Mesendoderm (in vitro differentiated cells): ENCODE measurements around the gene KDM4B.
"Not testable (repeated sequence)": the region's sequence is repeated elsewhere in the genome, so short reads cannot be mapped to it uniquely, and the experiment has no call there.

Experiments used
- DNase-seq: peaks from one replicate; pipeline ENCODE4 v3.0.0; 2013
- H2AK5ac ChIP-seq: 2 replicates; pipeline ENCODE4 v1.6.1; 2013; ENCODE audit warnings: low read length, inconsistent platforms
- H2BK120ac ChIP-seq: 2 replicates; pipeline ENCODE4 v1.6.1; 2013; ENCODE audit warnings: low read depth, mild to moderate bottlenecking, low read length, moderate library complexity, mixed read lengths
- H2BK15ac ChIP-seq: replicated peaks from 2 replicates; pipeline ENCODE4 v1.6.1; 2013; ENCODE audit warnings: low read depth, mild to moderate bottlenecking, moderate library complexity
- H2BK5ac ChIP-seq: 2 replicates; pipeline ENCODE4 v1.6.1; 2013; ENCODE audit warnings: low read length, inconsistent platforms
- H3K18ac ChIP-seq: 2 replicates; pipeline ENCODE4 v1.6.1; 2013; ENCODE audit warnings: mild to moderate bottlenecking, low read length, mixed read lengths
- H3K23ac ChIP-seq: one replicate; pipeline ENCODE4 v1.6.1; 2013; ENCODE audit warnings: low read length
- H3K27ac ChIP-seq: 2 replicates; pipeline ENCODE4 v1.5.1; 2013; ENCODE audit warnings: low read depth, mild to moderate bottlenecking, inconsistent platforms, low read length, moderate library complexity
- H3K27me3 ChIP-seq: 2 replicates; pipeline ENCODE4 v1.6.1; 2013; ENCODE audit warnings: low read length, control low read depth, mild to moderate bottlenecking, inconsistent platforms; ENCODE audit not compliant: insufficient read depth, poor library complexity
- H3K36me3 ChIP-seq: 2 replicates; pipeline ENCODE4 v1.6.1; 2013; ENCODE audit warnings: low read length, inconsistent platforms; ENCODE audit not compliant: control insufficient read depth, insufficient read depth
- H3K4ac ChIP-seq: one replicate; pipeline ENCODE4 v1.6.1; 2013; ENCODE audit warnings: low read depth, mild to moderate bottlenecking, low read length, moderate library complexity
- H3K4me1 ChIP-seq: 2 replicates; pipeline ENCODE4 v1.6.1; 2013; ENCODE audit warnings: low read depth, low read length, inconsistent platforms; ENCODE audit not compliant: control insufficient read depth
- H3K4me2 ChIP-seq: 2 replicates; pipeline ENCODE4 v1.6.1; 2013; ENCODE audit warnings: low read length
- H3K4me3 ChIP-seq: 2 replicates; pipeline ENCODE4 v1.5.1; 2013; ENCODE audit warnings: mild to moderate bottlenecking, low read length
- H3K56ac ChIP-seq: one replicate; pipeline ENCODE4 v1.6.1; 2013; ENCODE audit warnings: low read length
- H3K79me1 ChIP-seq: 2 replicates; pipeline ENCODE4 v1.6.1; 2013; ENCODE audit warnings: low read length, inconsistent platforms
- H3K79me2 ChIP-seq: 2 replicates; pipeline ENCODE4 v1.6.1; 2013; ENCODE audit warnings: mild to moderate bottlenecking, low read length; ENCODE audit not compliant: control insufficient read depth, insufficient read depth
- H3K9ac ChIP-seq: 2 replicates; pipeline ENCODE4 v1.6.1; 2013; ENCODE audit warnings: low read length, inconsistent platforms
- H4K5ac ChIP-seq: one replicate; pipeline ENCODE4 v1.6.1; 2013; ENCODE audit warnings: low read length
- H4K8ac ChIP-seq: one replicate; pipeline ENCODE4 v1.6.1; 2013; ENCODE audit warnings: low read depth, mild to moderate bottlenecking, control low read depth, low read length, moderate library complexity
- WGBS: extraction: QIAGEN DNeasy Blood & Tissue Kit; methylation state at CpG from one replicate; pipeline ENCODE4 v1.1.7; 2013; ENCODE audit warnings: low lambda C conversion rate, missing lambda C conversion rate; ENCODE audit not compliant: insufficient coverage; ENCODE audit errors: extremely low coverage; 5-methylcytosine and 5-hydroxymethylcytosine counted together

Gene KDM4B

GRCh38 chr19:5154799-5155426, 186.0 kb downstream of the KDM4B start:
- H3K79me2 ChIP-seq: no peaks in the 10 kb centered on the region
- H3K18ac ChIP-seq: no peak overlapping the region
- H2BK120ac ChIP-seq: no peak overlapping the region
- H3K4ac ChIP-seq: no peak overlapping the region
- no peaks in the 10 kb centered on the region for H3K36me3 ChIP-seq
- no peak overlapping the region for H3K23ac ChIP-seq
- no CpG with 5 or more reads among the region's 26 CpGs for WGBS
- H2BK5ac ChIP-seq: no peak overlapping the region
- H3K9ac ChIP-seq: no peak overlapping the region
- H2AK5ac ChIP-seq: no peak overlapping the region
- no peak overlapping the region for H3K27ac ChIP-seq
- no peak overlapping the region for H4K8ac ChIP-seq
- H3K56ac ChIP-seq: no peak overlapping the region
- H3K27me3 ChIP-seq: no peaks in the 10 kb centered on the region
- no peak overlapping the region for H3K4me2 ChIP-seq
- DNase-seq: no peak
- H4K5ac ChIP-seq: no peak overlapping the region
- no peak overlapping the region for H2BK15ac ChIP-seq
- no peaks in the 10 kb centered on the region for H3K4me1 ChIP-seq
- no peaks in the 10 kb centered on the region for H3K79me1 ChIP-seq
- no peak overlapping the region for H3K4me3 ChIP-seq

GRCh38 chr19:5155586-5156210, 186.8 kb downstream of the KDM4B start:
- H3K56ac ChIP-seq: no peak overlapping the region
- H3K79me2 ChIP-seq: no peaks in the 10 kb centered on the region
- no peak overlapping the region for H3K23ac ChIP-seq
- no peak overlapping the region for H2BK15ac ChIP-seq
- H3K9ac ChIP-seq: no peak overlapping the region
- H3K4me3 ChIP-seq: no peak overlapping the region
- no peak overlapping the region for H4K8ac ChIP-seq
- H3K4me2 ChIP-seq: no peak overlapping the region
- DNase-seq: no peak
- no CpG with 5 or more reads among the region's 10 CpGs for WGBS
- no peaks in the 10 kb centered on the region for H3K36me3 ChIP-seq
- H3K4ac ChIP-seq: no peak overlapping the region
- no peak overlapping the region for H3K27ac ChIP-seq
- H3K18ac ChIP-seq: no peak overlapping the region
- H3K79me1 ChIP-seq: no peaks in the 10 kb centered on the region
- H4K5ac ChIP-seq: no peak overlapping the region
- H3K27me3 ChIP-seq: no peaks in the 10 kb centered on the region
- no peak overlapping the region for H2BK120ac ChIP-seq
- no peak overlapping the region for H2BK5ac ChIP-seq
- no peaks in the 10 kb centered on the region for H3K4me1 ChIP-seq
- no peak overlapping the region for H2AK5ac ChIP-seq

GRCh38 chr19:5156231-5156986, 187.5 kb downstream of the KDM4B start:
- Histone ChIP-seq H3K56ac (no peak overlapping the region), H3K4me3 (no peak overlapping the region), H3K9ac (no peak overlapping the region), H3K23ac (no peak overlapping the region), H3K4me2 (no peak overlapping the region), H3K27me3 (no peaks in the 10 kb centered on the region), H3K18ac (no peak overlapping the region), H3K4me1 (no peaks in the 10 kb centered on the region), H4K5ac (no peak overlapping the region), H2AK5ac (no peak overlapping the region), H2BK120ac (no peak overlapping the region), H2BK5ac (no peak overlapping the region), H3K4ac (no peak overlapping the region), H2BK15ac (no peak overlapping the region), H3K27ac (no peak overlapping the region), H3K79me2 (no peaks in the 10 kb centered on the region), H3K79me1 (no peaks in the 10 kb centered on the region), H3K36me3 (no peaks in the 10 kb centered on the region), H4K8ac (no peak overlapping the region)
- DNase-seq: peak; percentile 7
- WGBS: no CpG with 5 or more reads among the region's 23 CpGs

- Histone ChIP-seq H3K4me1 (no peaks in the 10 kb centered on the region), H2BK120ac (no peak overlapping the region), H3K36me3 (no peaks in the 10 kb centered on the region), H4K5ac (no peak overlapping the region), H3K18ac (no peak overlapping the region), H3K79me2 (no peaks in the 10 kb centered on the region), H3K9ac (no peak overlapping the region), H4K8ac (no peak overlapping the region), H2AK5ac (no peak overlapping the region), H3K56ac (no peak overlapping the region), H2BK15ac (no peak overlapping the region), H3K27ac (no peak overlapping the region), H2BK5ac (no peak overlapping the region), H3K4ac (no peak overlapping the region), H3K79me1 (no peaks in the 10 kb centered on the region), H3K4me3 (no peak overlapping the region), H3K23ac (no peak overlapping the region), H3K27me3 (no peaks in the 10 kb centered on the region), H3K4me2 (no peak overlapping the region)
- DNase-seq: no peak
- WGBS: no CpG with 5 or more reads among the region's 4 CpGs
Measured at GRCh38 chr19:5157186-5157585, 188.3 kb downstream of the KDM4B start.

- H3K4me1 ChIP-seq, H3K27me3 ChIP-seq, H3K79me1 ChIP-seq, H3K27ac ChIP-seq, H3K18ac ChIP-seq, H3K4me2 ChIP-seq, H3K4ac ChIP-seq, H2BK120ac ChIP-seq, H3K79me2 ChIP-seq, H3K56ac ChIP-seq, H2BK15ac ChIP-seq, H4K5ac ChIP-seq, H2AK5ac ChIP-seq, DNase-seq, H3K36me3 ChIP-seq, H2BK5ac ChIP-seq, H3K23ac ChIP-seq, H4K8ac ChIP-seq, H3K4me3 ChIP-seq, H3K9ac ChIP-seq: not testable (repeated sequence)
- WGBS: no CpG with 5 or more reads among the region's 7 CpGs
Measured at GRCh38 chr19:5158549-5159134, 189.7 kb downstream of the KDM4B start.
